Pancreas (tissue), 10 donors: ENCODE data around the gene ECT2. TPM values are rescaled to one million over a fixed set of nuclear protein-coding genes. Genes with fewer than 3 reads are reported as not detected.

Experiments used
- ATAC-seq, 4 donors: fragments of 200-7000 bp; cut with Tn5 transposase; one replicate each; pipeline versions ENCODE4 v1.8.0 to v1.9.1; 2020; ENCODE audit warnings: mild to moderate bottlenecking in 4 of 4, moderate library complexity in 4 of 4
- DNase-seq, 6 donors: peaks; one replicate each; pipeline ENCODE4 v3.0.0-alpha.2; 2020
- FAIRE-seq: peaks from 2 replicates; lab custom pipeline; 2012; peaks lifted over from hg19 to GRCh38; lab: Jason Lieb, UNC
- H3K27ac ChIP-seq, 4 donors: fragments of 200-600 bp; sonication (generic); 1 replicate in 3 of 4; 2 replicates in 1 of 4; pipeline versions ENCODE4 v1.5.0 to v1.8.0; 2020
- H3K27me3 ChIP-seq, 4 donors: fragments of 200-600 bp; one replicate each; pipeline ENCODE4 v1.8.0; 2021
- H3K36me3 ChIP-seq, 3 donors: fragments of 200-600 bp; sonication (generic) in 1 of 3; one replicate each; pipeline versions ENCODE4 v1.5.0 to v1.8.0; 2020 to 2021
- H3K4me1 ChIP-seq, 3 donors: fragments of 200-600 bp; one replicate each; pipeline ENCODE4 v1.8.0; 2021
- H3K4me3 ChIP-seq, 4 donors: fragments of 200-600 bp; sonication (generic) in 2 of 4; one replicate each; pipeline versions ENCODE4 v1.5.0 to v1.8.0; 2020 to 2021
- H3K9me3 ChIP-seq, 4 donors: fragments of 200-600 bp; one replicate each; pipeline ENCODE4 v1.8.0; 2021
- WGBS, 2 donors: extraction: QIAGEN DNeasy Blood & Tissue Kit; methylation state at CpG; one replicate each; pipeline ENCODE4 v1.1.7; 2013; 5-methylcytosine and 5-hydroxymethylcytosine counted together
- intact Hi-C, 3 donors: fragments of 100-400 bp; cut with DNase I; formaldehyde crosslinking; loops; one replicate each; pipeline versions ENCODE4 v1.11.1 to v1.14.2; 2022
- polyA plus RNA-seq, 2 donors: library from polyadenylated mRNA; stranded (reverse); fragments of 200-250 nt; gene quantifications; one replicate each; pipeline ENCODE4 v1.2.3, GENCODE V29; 2013
- total RNA-seq, 6 donors: library from RNA; stranded (reverse); fragmentation: NEBNext Ultra II Directional in 4 of 6; extraction: Animal tissue kit (Norgen Biotek cat#: 25700) in 4 of 6; gene quantifications; one replicate each; pipeline versions ENCODE4 v1.2.1 to v1.2.4, GENCODE V29; 2021 to 2023
- TF ChIP-seq, protein P1 (sequence below), 4 donors: fragments of 200-600 bp; sonication (generic) in 3 of 4; IDR thresholded peaks; one replicate each; pipeline versions ENCODE4 v1.5.0 to v1.8.0; 2021; ENCODE audit warnings: antibody characterized with exemption in 4 of 4
- donor health status: healthy with polysubstance abuse.
- donor health status: DM: no; HTN: no; CAD: no; lungs with moderate emphysema.
- donor health status: DM: no; HTN: no; CAD: no.
- donor health status: control.
- donor health status: control.
- donor health status: Bipolar disorder and iron deficiency.
- donor health status: DM: yes; HTN: yes; CAD: no.
- donor health status: DM: no; HTN: no; CAD: no.
- donor health status: DM: no; HTN: no; CAD: no.
- donor health status: DM: yes; HTN: yes; CAD: no.

Gene ECT2
- total and polyA plus RNA-seq, 8 donors = 0.74 to 7.0 (median 2.2) TPM

DNA sequence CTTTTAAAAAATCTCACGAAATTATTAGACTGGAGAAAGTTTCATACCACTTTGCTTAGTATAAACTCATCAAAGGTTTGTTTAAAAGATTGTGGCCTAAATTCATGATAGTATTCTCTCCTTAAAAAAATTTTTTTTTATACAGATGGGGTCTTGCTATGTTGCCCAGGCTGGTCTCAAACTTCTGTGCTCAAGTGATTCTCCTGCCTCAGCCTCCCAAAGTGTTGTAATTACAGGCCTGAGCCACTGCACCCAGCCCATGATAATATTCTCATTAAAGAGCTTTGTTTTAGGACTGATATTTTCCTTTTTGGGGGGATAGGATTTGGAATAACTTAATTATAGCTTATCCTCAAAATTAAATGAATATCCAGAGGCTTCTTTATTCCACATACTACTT is 19.9 kb downstream of the ECT2 start:
- no peak for DNase-seq
- Histone ChIP-seq H3K27ac (no peak overlapping the region), H3K9me3 (peaks cover 0 to 2% (median 0%) of the 10 kb centered on the region in 4 donors), H3K4me1 (no peaks in the 10 kb centered on the region), H3K36me3 (no peaks in the 10 kb centered on the region), H3K27me3 (no peaks in the 10 kb centered on the region), H3K4me3 (no peak overlapping the region)
- TF ChIP-seq, protein P1, sequence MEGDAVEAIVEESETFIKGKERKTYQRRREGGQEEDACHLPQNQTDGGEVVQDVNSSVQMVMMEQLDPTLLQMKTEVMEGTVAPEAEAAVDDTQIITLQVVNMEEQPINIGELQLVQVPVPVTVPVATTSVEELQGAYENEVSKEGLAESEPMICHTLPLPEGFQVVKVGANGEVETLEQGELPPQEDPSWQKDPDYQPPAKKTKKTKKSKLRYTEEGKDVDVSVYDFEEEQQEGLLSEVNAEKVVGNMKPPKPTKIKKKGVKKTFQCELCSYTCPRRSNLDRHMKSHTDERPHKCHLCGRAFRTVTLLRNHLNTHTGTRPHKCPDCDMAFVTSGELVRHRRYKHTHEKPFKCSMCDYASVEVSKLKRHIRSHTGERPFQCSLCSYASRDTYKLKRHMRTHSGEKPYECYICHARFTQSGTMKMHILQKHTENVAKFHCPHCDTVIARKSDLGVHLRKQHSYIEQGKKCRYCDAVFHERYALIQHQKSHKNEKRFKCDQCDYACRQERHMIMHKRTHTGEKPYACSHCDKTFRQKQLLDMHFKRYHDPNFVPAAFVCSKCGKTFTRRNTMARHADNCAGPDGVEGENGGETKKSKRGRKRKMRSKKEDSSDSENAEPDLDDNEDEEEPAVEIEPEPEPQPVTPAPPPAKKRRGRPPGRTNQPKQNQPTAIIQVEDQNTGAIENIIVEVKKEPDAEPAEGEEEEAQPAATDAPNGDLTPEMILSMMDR (IDR thresholded peaks at IDR 0.05) = no peak
- ATAC-seq = no peak
- no peak for FAIRE-seq
- intact Hi-C loops = no loop called here
- 98 to 99% methylated on average over 1 of the region's 1 CpG for WGBS, 2 donors

DNA sequence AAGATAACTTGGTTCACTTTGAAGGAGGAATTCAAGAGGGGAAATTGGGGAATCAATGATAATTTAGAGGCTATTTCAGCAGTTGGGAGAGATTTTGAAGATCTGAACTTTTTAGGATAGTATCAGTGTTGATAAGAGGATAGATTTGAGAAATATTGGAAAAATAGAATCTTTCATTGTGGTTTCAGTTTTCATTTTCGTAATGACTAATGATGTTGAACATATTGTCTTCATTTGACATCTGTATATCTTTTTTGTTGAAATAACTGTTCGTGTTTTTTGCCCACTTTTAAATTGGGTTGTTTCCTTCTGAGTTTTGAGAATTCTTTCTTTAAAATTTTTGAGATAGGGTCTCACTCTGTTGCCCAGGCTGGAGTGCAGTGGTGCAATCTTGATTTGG is 21.1 kb downstream of the ECT2 start:
- Histone ChIP-seq H3K27ac (no peak overlapping the region), H3K4me3 (no peak overlapping the region), H3K4me1 (no peaks in the 10 kb centered on the region), H3K36me3 (no peaks in the 10 kb centered on the region), H3K27me3 (no peaks in the 10 kb centered on the region), H3K9me3 (peaks cover 0 to 2% (median 0%) of the 10 kb centered on the region in 4 donors)
- no peak for DNase-seq
- intact Hi-C loops = no loop called here
- no peak for FAIRE-seq
- TF ChIP-seq, protein P1 (IDR thresholded peaks at IDR 0.05) = no peak
- 97 to 99% methylated on average over 2 of the region's 2 CpGs for WGBS, 2 donors
- ATAC-seq = no peak

DNA sequence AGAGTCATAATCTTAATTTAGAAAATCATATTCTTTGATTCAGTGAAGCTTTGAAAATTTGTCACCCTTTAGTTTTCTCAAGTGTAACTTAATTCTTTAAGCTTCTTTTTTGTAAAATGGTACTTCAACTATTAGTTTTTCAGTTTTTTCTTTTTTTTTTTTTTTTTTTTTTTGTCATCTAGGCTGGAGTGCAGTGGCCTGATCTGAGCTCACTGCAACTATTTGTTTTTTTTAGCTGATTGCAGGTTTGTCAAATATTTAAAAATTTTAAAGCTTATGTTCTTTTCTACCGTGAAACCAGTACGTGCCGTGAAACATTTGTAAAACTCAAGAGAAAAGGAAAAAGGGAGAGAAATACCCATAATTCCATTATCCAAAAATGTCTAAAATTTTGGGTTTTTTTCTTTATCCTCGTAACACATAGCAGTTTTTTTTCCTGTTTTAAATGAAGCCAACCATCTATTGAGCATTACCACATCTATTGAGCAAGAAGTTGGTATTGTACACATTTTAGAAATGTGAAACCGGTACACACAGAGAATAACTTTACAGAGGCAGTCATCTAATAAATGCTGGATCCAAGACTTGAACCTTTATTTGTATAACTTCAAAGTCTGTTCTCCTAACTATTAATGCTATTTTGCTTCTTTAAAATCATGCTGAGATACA is 25.7 kb downstream of the ECT2 start:
- WGBS, 2 donors = 94 to 96% methylated on average over 5 of the region's 5 CpGs
- TF ChIP-seq, protein P1 (IDR thresholded peaks at IDR 0.05) = no peak
- Histone ChIP-seq H3K9me3 (no peaks in the 10 kb centered on the region), H3K4me3 (no peak overlapping the region), H3K4me1 (no peaks in the 10 kb centered on the region), H3K36me3 (no peaks in the 10 kb centered on the region), H3K27me3 (no peaks in the 10 kb centered on the region), H3K27ac (no peak overlapping the region)
- DNase-seq (no peak), FAIRE-seq (no peak), ATAC-seq (no peak)
- intact Hi-C loops = no loop called here

DNA sequence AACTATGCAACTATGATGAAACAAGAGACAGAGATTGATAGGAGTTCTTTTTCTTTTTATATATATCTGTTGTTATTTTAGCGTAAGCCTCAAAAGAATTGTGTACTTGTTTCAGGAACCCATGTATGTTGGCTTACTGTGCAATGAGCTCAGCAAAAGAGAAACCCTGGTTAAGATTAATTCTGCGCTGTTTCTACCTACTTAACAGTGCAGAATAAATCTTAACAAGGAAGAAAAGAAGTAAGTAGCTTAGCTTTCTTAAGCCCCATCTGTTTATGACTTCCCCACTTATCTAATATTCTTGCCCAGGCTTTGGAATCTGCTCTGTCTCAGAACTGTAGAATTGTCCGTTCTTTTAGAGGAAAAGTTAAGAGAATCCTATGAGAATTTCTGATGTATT is 27.4 kb downstream of the ECT2 start:
- Histone ChIP-seq H3K27ac (no peak overlapping the region), H3K9me3 (no peaks in the 10 kb centered on the region), H3K36me3 (no peaks in the 10 kb centered on the region), H3K4me3 (no peak overlapping the region), H3K27me3 (no peaks in the 10 kb centered on the region), H3K4me1 (no peaks in the 10 kb centered on the region)
- DNase-seq = no peak
- WGBS, 2 donors = 95 to 99% methylated on average over 3 of the region's 3 CpGs
- FAIRE-seq = no peak
- TF ChIP-seq, protein P1 (IDR thresholded peaks at IDR 0.05) = no peak
- no peak for ATAC-seq
- intact Hi-C loops = no loop called here

DNA sequence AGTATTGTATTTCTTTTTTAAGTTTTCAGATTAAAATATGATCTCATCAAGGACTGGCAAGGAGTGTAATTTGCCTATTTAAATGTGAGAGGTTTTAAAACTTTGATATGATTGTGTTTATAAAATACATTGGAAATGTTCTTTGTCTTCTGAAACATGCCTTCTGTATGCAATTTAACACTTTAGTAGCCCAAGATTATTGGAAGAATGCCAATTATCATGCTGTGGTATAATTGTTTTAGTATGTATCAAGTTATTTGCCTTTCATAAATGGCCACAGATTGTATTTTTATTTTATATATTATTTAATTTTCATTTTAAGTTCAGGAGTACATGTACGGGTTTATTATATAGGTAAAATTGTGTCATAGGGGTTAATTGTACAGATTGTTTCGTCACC is 31.7 kb downstream of the ECT2 start:
- Histone ChIP-seq H3K9me3 (no peaks in the 10 kb centered on the region), H3K27me3 (no peaks in the 10 kb centered on the region), H3K4me3 (no peak overlapping the region), H3K27ac (no peak overlapping the region), H3K36me3 (no peaks in the 10 kb centered on the region), H3K4me1 (no peaks in the 10 kb centered on the region)
- WGBS, 2 donors = 97 to 100% methylated on average over 2 of the region's 2 CpGs
- intact Hi-C loops = no loop called here
- FAIRE-seq = no peak
- no peak for DNase-seq
- TF ChIP-seq, protein P1 (IDR thresholded peaks at IDR 0.05) = no peak
- no peak for ATAC-seq
